ENCODE data around the gene AMIGO1. TPM values are rescaled to one million over a fixed set of nuclear protein-coding genes. Genes with fewer than 3 reads are reported as not detected.

AMIGO1 gene
- polyA plus RNA-seq, 6 donors from 2014 or later: 0.37 to 1.8 (median 1.0) TPM; not detected in 1

DNA sequence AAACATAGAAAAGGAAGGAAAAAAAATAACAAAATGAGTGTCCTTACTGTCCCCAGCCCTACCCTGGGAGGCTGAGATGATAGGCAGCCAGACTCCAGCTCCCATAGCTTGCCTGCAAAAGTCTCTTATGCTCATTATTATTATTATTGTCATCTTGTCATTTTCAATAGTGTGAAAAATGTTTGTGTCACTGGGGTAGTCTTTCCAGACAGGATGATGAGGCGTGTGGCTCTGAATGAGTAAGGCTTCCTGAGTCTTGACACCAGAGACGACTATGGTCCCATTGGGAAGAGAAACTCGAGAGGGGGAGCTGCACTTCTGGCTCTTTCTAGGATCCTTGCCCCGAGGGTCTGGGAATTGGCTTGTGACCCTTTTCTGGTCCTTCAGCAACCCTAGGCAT lies 16.7 kb downstream of the AMIGO1 start:
- DNase-seq (no peak), ATAC-seq (ENCODE audit: low read depth in 2 of 2) (no peak)
- H3K9me3 Mint-ChIP-seq: no peaks in the 10 kb centered on the region
- peaks cover 5 to 7% of the 10 kb centered on the region in 2 donors for H3K36me3 Mint-ChIP-seq
- no peak overlapping the region for H3K27ac Mint-ChIP-seq
- peak overlapping the region in 7 of 8 donors; percentile 12 to 98 (median 40) for H3K4me3 Mint-ChIP-seq
- H3K4me1 Mint-ChIP-seq: peaks cover 23 to 45% (median 38%) of the 10 kb centered on the region in 3 donors
- H3K27me3 Mint-ChIP-seq: no peaks in the 10 kb centered on the region

DNA sequence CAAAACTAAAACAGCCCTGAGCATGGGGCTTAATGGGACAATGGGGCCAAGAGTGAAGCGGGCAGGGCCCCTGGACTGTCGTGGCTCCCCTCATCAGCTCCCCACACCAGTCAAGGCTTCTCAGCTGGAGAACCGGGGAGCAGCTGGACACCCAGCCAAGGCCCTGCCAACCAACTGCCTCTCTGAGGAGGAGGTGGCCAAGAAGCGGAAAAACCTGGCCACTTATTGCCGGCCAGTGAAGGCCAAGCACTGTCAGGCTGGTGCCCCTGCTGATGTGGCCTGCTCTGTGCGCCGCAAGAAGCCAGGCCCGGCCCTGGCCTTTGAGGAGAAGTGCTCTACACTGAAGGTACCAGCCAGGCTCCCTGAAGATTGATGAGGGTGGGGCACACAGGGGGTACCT lies 18.2 kb downstream of the AMIGO1 start:
- DNase-seq (no peak), ATAC-seq (ENCODE audit: low read depth in 2 of 2) (no peak)
- Mint-ChIP-seq H3K4me1 (peaks cover 24 to 38% (median 32%) of the 10 kb centered on the region in 3 donors), H3K27me3 (no peaks in the 10 kb centered on the region), H3K36me3 (peaks cover 4 to 5% of the 10 kb centered on the region in 2 donors), H3K9me3 (no peaks in the 10 kb centered on the region), H3K27ac (no peak overlapping the region), H3K4me3 (no peak overlapping the region)

DNA sequence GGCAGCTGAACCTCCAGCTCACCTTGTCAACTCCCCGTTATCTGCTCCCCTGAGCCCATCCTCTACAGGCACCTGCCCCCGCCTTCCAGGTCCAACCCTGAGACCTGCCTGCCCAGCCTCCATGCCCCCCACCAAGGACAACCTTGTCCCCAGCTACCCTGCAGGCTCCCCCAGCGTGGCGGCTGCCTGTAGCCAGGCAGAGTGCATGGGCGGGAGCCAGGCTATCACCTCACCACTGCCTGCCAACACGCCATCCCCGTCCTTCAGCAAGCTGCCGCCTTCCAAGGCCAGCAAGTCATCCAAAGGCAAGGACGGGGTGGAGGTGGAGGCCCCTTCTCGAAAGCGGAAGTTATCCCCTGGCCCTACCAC lies 18.6 kb downstream of the AMIGO1 start:
- Mint-ChIP-seq H3K4me3 (peak overlapping the region in 1 of 8 donors; percentile 86), H3K27me3 (no peaks in the 10 kb centered on the region), H3K4me1 (peaks cover 25 to 35% (median 28%) of the 10 kb centered on the region in 3 donors), H3K27ac (peak overlapping the region in 1 of 6 donors; percentile 49), H3K36me3 (peaks cover 0 to under 1% of the 10 kb centered on the region in 2 donors), H3K9me3 (no peaks in the 10 kb centered on the region)
- ATAC-seq (ENCODE audit: low read depth in 2 of 2) (no peak), DNase-seq (no peak)

DNA sequence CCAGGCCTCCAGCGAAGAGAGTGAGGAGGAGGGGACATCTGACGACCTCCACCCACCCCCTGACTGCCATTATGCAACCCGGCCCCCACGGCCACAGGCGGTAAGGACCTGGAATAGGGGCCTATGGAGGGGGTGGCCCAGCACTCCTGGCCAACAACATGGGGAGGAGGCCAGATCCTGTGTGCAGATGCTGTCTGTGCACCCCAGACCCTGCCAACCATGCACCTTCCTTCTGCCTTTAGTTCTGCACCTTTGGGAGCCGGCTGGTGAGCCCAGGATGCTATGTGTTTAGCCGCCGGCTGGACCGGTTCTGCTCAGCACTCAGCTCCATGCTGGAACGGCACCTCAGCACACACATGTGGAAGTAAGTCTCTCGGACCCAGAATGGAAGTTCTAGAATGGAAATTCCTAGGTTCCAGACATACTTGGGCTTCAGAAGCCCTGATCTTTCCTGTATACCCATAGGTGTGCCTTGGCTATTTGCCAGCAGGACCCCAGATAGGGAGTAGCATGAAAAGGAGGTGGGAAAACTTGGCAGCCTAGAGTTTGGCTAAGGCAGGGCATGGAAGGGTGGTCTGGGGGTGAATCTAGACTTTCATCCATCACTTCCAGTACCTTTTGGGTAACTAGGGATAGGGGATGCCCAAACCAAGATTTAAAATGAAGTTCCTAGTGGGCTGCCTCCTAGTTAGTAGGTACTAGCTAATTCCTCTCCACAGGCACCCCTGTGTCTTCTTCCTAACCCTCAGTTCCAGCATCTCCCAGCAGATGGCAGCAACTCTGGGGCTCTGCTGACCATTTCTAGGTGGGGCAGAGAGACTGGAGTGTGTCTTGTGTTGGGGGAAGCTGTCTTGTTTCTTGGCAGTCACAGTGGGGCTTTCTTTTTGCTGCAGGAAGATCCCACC lies 19.2 kb downstream of the AMIGO1 start:
- no peaks in the 10 kb centered on the region for H3K36me3 Mint-ChIP-seq
- H3K4me1 Mint-ChIP-seq: peaks cover 23 to 31% (median 25%) of the 10 kb centered on the region in 3 donors
- peak overlapping the region in 1 of 8 donors; percentile 86 for H3K4me3 Mint-ChIP-seq
- no peaks in the 10 kb centered on the region for H3K9me3 Mint-ChIP-seq
- DNase-seq (peak; percentile 60), ATAC-seq (ENCODE audit: low read depth in 2 of 2) (peak; percentile 15 to 32)
- H3K27ac Mint-ChIP-seq: peak overlapping the region in 2 of 6 donors; percentile 49 to 69
- H3K27me3 Mint-ChIP-seq: no peaks in the 10 kb centered on the region

DNA sequence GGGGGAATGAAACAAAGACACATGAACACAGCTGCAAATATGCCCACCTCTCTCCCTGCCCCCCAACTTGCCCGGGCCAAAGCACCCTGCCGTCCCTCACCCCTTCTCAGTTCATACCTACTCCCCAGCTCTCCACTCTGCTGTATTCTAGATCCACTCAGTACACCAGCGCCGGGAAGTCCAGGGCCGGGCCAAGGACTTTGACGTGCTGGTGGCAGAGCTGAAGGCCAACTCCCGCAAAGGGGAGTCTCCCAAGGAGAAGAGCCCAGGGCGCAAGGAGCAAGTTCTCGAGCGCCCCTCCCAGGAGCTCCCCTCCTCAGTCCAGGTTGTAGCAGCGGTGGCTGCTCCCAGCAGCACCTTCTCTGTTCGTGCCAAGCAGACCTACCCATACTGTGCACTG lies 20.8 kb downstream of the AMIGO1 start:
- ATAC-seq (ENCODE audit: low read depth in 2 of 2) (no peak), DNase-seq (no peak)
- Mint-ChIP-seq H3K4me3 (no peak overlapping the region), H3K27me3 (no peaks in the 10 kb centered on the region), H3K9me3 (no peaks in the 10 kb centered on the region), H3K36me3 (no peaks in the 10 kb centered on the region), H3K4me1 (peaks cover 24 to 30% (median 26%) of the 10 kb centered on the region in 3 donors), H3K27ac (no peak overlapping the region)

DNA sequence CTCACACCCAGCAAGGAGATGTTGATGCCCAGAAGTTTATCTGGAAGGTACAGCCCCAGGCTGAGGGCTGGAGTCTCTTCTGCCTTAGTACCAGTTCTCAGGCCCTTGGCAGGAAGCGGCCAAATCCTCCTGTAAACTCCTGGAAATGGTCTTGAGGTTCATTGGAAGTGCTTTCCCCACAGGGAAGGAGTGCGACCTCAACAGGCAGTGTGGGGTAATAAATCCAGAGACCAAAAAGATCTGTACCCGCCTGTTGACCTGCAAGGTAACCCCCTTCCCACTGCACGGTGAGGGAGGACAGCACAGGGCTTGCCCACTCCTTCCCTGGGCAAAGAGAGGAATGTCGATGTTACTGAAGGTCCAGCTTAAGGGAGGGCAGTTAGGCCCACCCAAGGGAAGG lies 21.3 kb downstream of the AMIGO1 start:
- peak overlapping the region in 1 of 6 donors; percentile 41 for H3K27ac Mint-ChIP-seq
- H3K4me3 Mint-ChIP-seq: no peak overlapping the region
- H3K36me3 Mint-ChIP-seq: no peaks in the 10 kb centered on the region
- DNase-seq (no peak), ATAC-seq (ENCODE audit: low read depth in 2 of 2) (no peak)
- no peaks in the 10 kb centered on the region for H3K9me3 Mint-ChIP-seq
- no peaks in the 10 kb centered on the region for H3K27me3 Mint-ChIP-seq
- peaks cover 28 to 34% (median 30%) of the 10 kb centered on the region in 3 donors for H3K4me1 Mint-ChIP-seq

DNA sequence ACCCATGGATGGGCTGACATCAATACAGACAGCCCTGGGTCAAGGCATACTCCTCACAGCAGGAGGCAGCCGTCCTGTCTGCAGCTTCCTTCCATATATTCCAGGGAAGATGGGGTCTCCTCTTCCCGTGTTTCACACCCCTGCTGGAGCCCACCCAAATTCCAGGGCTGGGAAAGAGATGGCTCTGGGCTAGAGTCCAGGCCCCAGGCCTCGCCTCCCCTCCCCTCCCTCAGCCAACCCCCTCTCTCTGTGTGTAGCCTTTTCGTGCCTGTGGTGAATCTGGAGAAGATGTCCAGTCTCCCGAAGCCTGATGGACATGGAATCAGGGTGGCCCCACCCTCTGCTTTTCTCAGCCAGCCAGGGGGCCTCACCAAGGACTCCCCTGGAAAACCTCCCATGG lies 22.3 kb downstream of the AMIGO1 start:
- Mint-ChIP-seq H3K27me3 (no peaks in the 10 kb centered on the region), H3K9me3 (no peaks in the 10 kb centered on the region), H3K36me3 (no peaks in the 10 kb centered on the region), H3K4me3 (peak overlapping the region in 1 of 8 donors; percentile 69), H3K27ac (no peak overlapping the region), H3K4me1 (peaks cover 34 to 41% (median 36%) of the 10 kb centered on the region in 3 donors)
- ATAC-seq (ENCODE audit: low read depth in 2 of 2) (no peak), DNase-seq (no peak)

DNA sequence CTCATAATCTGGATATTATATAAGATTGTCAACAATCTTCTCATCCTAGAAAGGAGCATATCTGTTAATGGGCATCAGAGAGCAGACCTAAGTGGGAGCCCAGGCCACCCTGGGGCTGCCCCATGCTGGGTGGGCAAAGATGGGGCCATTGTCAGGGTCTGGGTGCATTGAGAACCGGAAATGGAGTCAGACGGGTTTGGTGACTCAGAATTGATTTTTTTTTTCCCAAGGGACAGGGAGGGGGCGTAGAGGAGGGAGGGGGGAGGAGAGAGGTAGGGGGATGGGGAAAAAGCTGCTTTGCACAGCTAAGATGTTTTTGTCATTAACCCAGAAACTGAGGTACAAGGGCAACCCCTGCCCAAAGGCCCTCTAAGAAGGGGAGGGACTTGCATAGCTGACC lies 24.5 kb downstream of the AMIGO1 start:
- DNase-seq (no peak), ATAC-seq (ENCODE audit: low read depth in 2 of 2) (no peak)
- peak overlapping the region; percentile 83 to 97 (median 96) for H3K4me3 Mint-ChIP-seq
- H3K27ac Mint-ChIP-seq: peak overlapping the region in 4 of 6 donors; percentile 75 to 95 (median 87)
- H3K36me3 Mint-ChIP-seq: no peaks in the 10 kb centered on the region
- H3K27me3 Mint-ChIP-seq: peaks cover 12 to 14% (median 12%) of the 10 kb centered on the region in 3 donors
- peaks cover 28 to 33% (median 30%) of the 10 kb centered on the region in 3 donors for H3K4me1 Mint-ChIP-seq
- H3K9me3 Mint-ChIP-seq: no peaks in the 10 kb centered on the region

DNA sequence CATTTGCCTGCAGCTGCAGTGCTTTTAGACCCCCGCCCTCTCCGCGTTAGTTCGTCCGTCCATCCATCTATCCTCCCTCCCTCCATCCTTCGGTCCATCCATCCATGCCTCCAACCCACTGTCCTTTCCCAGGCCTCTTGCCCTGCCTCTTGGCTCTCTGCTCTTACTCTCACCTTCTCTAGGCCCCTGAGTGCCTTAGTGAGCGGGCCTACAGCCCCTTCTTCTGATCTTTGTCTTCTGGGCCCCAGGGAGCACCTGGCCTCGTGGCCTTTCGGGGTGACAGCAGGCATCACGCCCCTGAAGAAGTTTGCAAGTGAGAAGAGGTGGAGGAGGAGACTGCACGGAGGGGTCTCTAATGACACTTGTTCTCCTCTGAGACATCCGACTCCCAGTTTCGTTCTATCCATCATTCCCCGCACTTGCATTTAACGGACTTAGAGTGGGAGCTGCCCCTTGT lies 25.0 kb downstream of the AMIGO1 start:
- Mint-ChIP-seq H3K27me3 (peaks cover 16 to 18% (median 17%) of the 10 kb centered on the region in 3 donors), H3K36me3 (no peaks in the 10 kb centered on the region), H3K9me3 (no peaks in the 10 kb centered on the region), H3K4me3 (peak overlapping the region; percentile 83 to 97 (median 96)), H3K27ac (peak overlapping the region in 5 of 6 donors; percentile 75 to 99 (median 90)), H3K4me1 (peaks cover 28 to 33% (median 30%) of the 10 kb centered on the region in 3 donors)
- ATAC-seq (ENCODE audit: low read depth in 2 of 2) (no peak), DNase-seq (no peak)

DNA sequence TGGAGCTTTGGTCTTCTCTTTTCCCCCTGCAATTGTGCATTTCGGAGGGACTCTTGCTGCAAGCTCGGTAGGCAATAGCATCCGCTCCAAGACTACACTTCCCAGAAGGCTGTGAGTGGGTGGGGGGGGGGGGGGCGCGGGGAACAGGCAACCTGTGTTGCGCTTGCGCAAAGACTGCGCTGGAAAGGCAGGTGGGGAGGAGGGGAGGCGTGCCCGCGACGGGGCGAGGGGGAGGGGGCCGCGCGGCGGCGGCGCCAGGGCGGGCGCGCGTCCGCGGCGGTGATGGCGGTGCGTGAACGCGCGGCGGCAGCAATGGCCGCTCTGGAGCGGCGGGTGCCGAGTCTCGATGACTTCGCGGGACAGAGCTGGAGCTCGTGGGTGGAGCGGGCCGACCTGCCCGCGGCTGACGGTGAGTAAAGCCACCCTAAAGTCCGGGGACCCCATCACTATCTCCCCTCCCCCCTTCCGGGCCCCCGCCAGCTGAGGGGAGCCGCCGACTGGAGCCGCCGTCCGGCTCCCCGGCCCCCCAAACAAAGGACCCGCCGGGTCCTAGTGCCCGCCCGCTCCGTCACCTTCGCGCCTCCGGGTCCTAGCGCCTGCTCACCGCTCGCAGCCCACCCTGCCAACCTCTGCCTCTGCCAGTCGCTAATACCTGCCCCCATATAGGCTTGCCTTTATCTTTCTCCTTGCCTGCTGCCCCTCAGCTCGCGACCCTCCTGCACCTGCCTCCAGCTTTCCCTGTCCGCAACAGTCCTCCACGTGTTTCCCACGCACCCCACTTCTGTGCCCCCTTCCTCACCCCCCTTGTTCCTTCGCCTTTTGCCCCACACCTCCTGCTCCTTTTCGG lies 25.6 kb downstream of the AMIGO1 start, which contains the start of gene ATXN7L2:
Gene ATXN7L2, plus strand, starts transcription at position 234 of the 847 bp plus-strand sequence. Its CDS starts 49 bp downstream, at position 283.
- DNase-seq (peak; percentile 91), ATAC-seq (ENCODE audit: low read depth in 2 of 2) (peak; percentile 76 to 77)
- Mint-ChIP-seq H3K9me3 (no peaks in the 10 kb centered on the region), H3K4me3 (peak within 1 kb of the TSS; percentile 83 to 97 (median 96)), H3K27ac (peak within 1 kb of the TSS; percentile 67 to 99 (median 90)), H3K36me3 (no peaks in the 10 kb centered on the region), H3K27me3 (peaks cover 20 to 25% (median 23%) of the 10 kb centered on the region in 3 donors), H3K4me1 (peaks cover 28 to 33% (median 30%) of the 10 kb centered on the region in 3 donors)

DNA sequence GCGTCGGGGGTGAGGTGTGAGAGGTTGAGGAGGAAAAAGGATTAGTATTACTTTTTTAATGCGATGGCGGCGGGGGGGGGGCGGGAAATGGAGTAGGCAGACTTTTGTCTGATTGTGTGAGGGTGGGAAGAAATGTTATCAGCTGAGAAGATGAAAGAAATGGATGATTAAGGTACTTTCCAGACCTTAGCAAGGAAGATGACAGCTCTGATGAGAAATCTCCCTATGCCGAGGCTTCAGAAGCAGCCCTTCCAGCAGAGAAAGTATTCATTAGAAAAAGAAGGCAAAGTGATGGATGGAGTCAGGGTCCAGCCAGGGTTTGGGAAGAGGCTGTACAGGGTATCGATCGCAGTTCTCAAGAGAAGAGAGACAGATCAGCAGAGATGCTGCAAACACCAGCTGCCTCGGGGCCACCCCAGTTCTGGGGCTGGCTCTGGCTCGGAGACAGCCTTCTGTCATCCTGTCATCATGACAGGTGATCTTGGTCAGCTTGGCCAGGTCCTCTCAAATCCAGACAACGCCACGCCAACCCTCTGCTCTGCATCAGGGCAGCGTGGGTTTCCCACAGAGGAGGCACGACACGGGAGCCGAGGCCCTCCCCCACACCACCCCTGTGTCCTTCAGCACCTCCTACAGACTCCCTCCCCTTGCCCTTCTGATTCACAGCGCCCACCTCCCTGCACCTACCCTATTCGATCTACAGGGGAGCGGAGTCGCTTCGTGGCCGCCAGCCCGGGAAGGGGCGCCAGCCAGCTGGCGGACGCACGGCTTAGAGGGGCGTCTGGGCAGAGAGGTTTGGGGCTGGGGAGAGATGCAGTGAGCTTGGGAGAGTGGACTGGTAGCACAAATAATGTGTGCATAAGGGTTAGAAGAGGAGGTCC lies 26.5 kb downstream of the AMIGO1 start:
- Mint-ChIP-seq H3K36me3 (no peaks in the 10 kb centered on the region), H3K4me1 (peaks cover 28 to 33% (median 30%) of the 10 kb centered on the region in 3 donors), H3K27ac (peak overlapping the region in 5 of 6 donors; percentile 9 to 90 (median 78)), H3K4me3 (peak overlapping the region; percentile 83 to 97 (median 96)), H3K27me3 (peaks cover 28 to 33% (median 32%) of the 10 kb centered on the region in 3 donors), H3K9me3 (no peaks in the 10 kb centered on the region)
- DNase-seq: no peak
- peak; percentile 47 to 51 for ATAC-seq (ENCODE audit: low read depth in 2 of 2)

DNA sequence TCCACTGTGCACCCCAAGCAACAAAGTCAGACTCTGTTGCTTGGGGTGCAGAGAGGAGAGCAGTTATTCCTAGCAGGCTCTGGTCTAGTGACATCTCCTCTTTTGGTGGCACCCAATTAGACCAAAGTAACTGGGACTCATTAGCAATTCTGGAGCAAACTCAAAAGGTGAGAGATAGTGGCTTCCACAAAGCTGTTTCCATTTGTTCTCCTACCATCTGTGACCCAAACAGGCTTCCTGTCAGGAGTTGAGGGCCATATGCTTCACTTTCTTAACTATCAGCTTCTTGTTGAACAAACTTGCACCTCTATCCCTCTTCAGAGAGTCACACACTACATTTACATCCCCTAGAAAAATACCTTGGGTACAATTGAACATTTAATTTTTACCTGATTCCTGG lies 27.3 kb downstream of the AMIGO1 start:
- ATAC-seq (ENCODE audit: low read depth in 2 of 2): no peak
- peaks cover 28 to 33% (median 30%) of the 10 kb centered on the region in 3 donors for H3K4me1 Mint-ChIP-seq
- peaks cover 32 to 41% (median 40%) of the 10 kb centered on the region in 3 donors for H3K27me3 Mint-ChIP-seq
- peak overlapping the region in 7 of 8 donors; percentile 1 to 96 (median 91) for H3K4me3 Mint-ChIP-seq
- no peak for DNase-seq
- H3K27ac Mint-ChIP-seq: peak overlapping the region in 1 of 6 donors; percentile 15
- H3K9me3 Mint-ChIP-seq: no peaks in the 10 kb centered on the region
- H3K36me3 Mint-ChIP-seq: no peaks in the 10 kb centered on the region
